SH-SY5Y (cell line): Measurements from ENCODE around the gene SPATA25.

Experiments
- GATA2 ChIP-seq: IDR thresholded peaks from 2 replicates; pipeline ENCODE4 v1.6.1; 2011; ENCODE audit warnings: mild to moderate bottlenecking, low read depth, low read length
- GATA3 ChIP-seq: IDR thresholded peaks from 2 replicates; pipeline ENCODE4 v1.6.1; 2011; ENCODE audit warnings: low read depth, mild to moderate bottlenecking, low read length, moderate library complexity

Gene SPATA25, protein sequence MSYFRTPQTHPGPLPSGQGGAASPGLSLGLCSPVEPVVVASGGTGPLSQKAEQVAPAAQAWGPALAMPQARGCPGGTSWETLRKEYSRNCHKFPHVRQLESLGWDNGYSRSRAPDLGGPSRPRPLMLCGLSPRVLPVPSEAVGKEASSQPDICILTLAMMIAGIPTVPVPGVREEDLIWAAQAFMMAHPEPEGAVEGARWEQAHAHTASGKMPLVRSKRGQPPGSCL

GRCh38 chr20:45887346-45887715, at the start of gene SPATA25:
Gene SPATA25, minus strand, starts transcription at chr20:45887622. Its CDS starts 32 bp downstream, at chr20:45887590.
- no peak for TF ChIP-seq GATA3
- TF ChIP-seq GATA2 = no peak

DNA sequence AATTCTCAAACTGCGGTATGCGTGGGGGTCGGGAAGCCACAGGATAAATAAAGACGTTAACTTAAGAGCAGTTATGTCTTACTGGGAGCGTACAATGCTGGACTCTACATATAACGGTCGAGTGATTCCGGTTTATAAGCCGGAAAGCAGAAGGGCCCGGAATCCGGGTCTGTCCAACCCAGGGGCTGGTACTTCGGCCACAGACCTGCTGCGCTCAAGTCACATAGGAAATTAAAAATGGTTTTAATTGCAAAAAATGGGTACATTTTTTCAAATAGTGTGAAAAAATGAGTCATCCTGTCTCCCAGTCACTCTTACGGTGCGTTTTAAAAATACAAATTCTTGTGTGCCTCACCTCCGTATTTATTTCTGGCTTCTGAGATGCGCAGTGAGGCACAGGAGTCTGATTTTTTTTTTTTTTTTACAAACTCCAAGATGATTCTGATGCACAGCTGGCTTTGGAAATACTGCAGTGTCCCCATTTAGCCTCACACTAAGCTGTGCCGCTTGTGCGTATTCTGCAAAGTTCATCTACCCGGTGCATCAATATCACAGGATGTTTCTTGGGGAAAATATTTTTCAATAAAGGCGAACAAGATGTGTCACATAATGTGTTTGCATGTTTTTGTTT, 48.1 kb upstream of the SPATA25 start:
- no peak for TF ChIP-seq GATA3
- TF ChIP-seq GATA2 = no peak

- TF ChIP-seq GATA2 = 0 out of 2 replicates have a peak, but pooled peaks have one; percentile 5
- no peak for TF ChIP-seq GATA3
Measured at GRCh38 chr20:45934586-45935415, 47.4 kb upstream of the SPATA25 start, which contains the start of gene PCIF1. Gene PCIF1, plus strand, starts transcription at chr20:45934683. Its CDS starts 4,317 bp downstream, at chr20:45939000.

GRCh38 chr20:45934046-45934585, 46.7 kb upstream of the SPATA25 start:
- TF ChIP-seq GATA3 (no peak), GATA2 (no peak)

DNA sequence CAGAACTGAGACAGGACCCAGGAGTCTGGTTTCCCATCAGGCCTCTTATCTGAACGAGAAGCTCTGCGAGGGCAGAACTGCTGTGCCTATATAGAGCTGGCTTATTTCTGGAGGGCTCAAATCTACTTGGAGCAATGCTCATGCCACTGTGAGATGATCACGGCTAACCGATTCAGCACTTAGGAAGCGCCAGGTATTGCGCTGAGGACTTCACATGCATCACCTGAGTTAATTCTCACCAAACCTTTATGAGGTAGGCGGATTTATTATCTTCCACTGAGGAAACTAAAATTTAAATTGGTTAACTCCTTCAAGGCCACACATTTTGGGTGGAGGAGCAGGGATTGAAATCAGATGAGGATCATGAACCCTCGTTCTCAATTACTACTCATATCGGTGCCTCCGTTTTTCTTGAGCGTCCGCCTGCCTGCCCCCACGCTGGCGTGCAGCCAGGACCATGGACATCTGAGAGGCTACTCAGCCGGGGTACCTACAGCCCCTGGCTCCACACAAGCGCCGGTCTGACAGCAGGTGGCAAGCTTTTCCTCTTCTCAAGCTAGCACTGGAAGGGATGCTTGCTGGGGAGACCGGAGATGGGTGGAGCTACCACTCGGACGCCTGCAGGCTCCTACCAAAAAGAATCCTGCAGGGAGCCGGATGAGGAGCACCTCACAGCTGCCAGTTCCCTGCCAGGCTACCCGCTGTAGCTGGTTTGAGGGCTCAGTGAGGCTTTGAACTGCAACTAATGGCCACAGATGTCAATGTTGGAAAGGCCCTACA, 46.0 kb upstream of the SPATA25 start:
- TF ChIP-seq GATA3 = no peak
- no peak for TF ChIP-seq GATA2

DNA sequence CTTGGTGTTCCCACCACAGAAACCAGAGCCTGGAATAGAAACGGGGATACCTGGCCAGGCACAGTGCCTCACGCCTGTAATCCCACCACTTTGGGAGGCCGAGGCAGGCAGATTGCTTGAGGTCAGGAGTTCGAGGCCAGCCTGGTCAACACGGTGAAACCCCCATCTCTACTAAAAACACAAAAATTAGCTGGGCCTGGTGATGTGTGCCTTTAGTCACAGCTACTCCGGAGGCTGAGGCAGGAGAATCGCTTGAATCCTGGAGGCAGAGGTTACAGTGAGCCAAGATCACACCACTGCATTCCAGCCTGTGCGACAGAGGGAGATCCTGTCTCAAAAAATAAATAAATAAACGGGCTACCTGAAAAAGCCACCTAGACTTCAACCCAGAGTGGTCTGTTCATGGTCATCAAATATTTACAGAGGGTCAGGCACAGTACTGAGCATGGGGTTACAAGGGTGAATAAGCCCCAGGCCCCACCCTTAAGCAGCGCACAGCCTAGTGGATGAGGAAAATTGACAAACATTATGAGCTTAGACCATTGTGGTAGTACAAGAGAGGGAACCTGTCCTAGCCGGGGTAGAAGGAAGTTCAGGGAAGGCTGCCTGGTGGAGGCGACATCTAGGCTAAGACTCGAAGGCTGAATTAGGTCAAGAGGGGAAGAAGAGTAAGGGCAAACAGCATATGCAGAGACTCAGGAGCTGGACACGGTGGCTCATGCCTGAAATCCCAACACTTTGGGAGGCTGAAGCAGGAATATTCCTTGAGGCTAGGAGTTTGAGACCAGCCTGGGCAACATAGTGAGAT, 39.9 kb upstream of the SPATA25 start:
- no peak for TF ChIP-seq GATA3
- TF ChIP-seq GATA2 = no peak

GRCh38 chr20:45926731-45927070, 39.3 kb upstream of the SPATA25 start:
- no peak for TF ChIP-seq GATA2

GRCh38 chr20:45925821-45926506, 38.5 kb upstream of the SPATA25 start:
- TF ChIP-seq GATA3 = no peak
- no peak for TF ChIP-seq GATA2

- no peak for TF ChIP-seq GATA2
- TF ChIP-seq GATA3 = no peak
Measured at GRCh38 chr20:45924391-45925261, 37.2 kb upstream of the SPATA25 start.

GRCh38 chr20:45921337-45922189, 34.1 kb upstream of the SPATA25 start:
- TF ChIP-seq GATA3 (no peak), GATA2 (no peak)

DNA sequence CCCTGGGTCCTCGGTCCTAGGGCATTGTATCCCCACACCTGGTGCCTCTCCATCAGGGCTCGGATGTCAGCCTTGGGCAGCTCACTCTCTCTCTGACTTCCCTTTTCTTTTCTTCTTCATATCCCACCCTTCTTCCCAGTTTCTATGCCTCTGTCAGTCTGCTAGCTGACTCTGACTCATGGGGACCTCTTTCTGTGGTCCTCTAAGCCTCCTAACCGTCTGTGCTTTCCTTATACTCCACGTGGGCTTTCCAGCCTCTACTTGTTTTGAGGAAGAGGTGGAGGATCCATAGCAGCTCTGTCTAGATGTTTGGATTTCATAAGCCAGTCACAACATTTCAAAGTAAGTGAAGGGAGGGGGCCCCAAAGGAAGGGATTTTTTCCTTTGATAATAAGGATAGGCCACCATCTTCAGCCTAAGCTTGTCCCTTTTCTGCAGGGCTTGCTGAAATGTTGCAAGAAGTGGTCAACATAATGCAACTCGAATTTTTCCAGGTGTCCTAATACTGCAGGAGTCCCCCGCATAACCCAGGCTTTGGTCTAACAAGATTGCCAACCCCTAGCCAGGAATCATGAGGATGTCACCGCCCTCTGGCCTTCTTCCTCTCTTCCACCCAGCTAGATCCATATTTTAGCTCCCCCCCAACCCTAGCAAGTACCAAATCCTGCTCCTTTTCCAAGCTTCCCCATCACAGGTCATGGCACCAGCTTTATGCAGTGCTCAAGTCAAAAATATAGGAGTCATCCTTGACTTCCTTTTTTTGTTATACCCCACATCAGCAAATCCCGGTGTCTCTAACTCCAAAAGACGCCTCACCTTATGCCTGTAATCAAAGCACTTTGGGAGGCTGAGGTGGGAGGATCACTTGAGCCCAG, 33.3 kb upstream of the SPATA25 start:
- TF ChIP-seq GATA2 = no peak
- TF ChIP-seq GATA3 = no peak
